HG02981 (cell line): ENCODE data around the gene FOXP1.

Experiments
- ATAC-seq: cut with Tn5 transposase; IDR thresholded peaks from one replicate; pipeline ENCODE4 v1.9.1; 2021; ENCODE audit warnings: mild to moderate bottlenecking, moderate library complexity; ENCODE audit not compliant: unreplicated experiment

FOXP1 gene

DNA sequence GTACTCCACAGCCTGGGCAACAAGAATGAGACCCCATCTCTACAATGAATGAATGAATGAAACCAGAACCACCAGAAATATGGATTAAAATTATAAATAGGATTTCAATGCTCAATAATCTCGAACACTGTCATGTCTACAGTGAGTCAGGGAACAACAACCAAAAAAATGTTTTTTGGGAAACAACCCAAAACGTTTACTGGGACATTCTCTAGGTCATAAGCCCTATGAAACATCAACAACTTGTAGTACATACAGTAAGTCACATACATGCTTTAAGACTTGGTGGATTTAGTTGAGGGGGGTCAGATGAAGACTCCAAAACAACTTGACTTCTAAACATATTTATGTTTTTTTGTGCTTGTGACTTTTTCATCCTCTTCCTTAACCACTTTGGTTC lies 511.2 kb downstream of the FOXP1 start:
- ATAC-seq, result no peak

DNA sequence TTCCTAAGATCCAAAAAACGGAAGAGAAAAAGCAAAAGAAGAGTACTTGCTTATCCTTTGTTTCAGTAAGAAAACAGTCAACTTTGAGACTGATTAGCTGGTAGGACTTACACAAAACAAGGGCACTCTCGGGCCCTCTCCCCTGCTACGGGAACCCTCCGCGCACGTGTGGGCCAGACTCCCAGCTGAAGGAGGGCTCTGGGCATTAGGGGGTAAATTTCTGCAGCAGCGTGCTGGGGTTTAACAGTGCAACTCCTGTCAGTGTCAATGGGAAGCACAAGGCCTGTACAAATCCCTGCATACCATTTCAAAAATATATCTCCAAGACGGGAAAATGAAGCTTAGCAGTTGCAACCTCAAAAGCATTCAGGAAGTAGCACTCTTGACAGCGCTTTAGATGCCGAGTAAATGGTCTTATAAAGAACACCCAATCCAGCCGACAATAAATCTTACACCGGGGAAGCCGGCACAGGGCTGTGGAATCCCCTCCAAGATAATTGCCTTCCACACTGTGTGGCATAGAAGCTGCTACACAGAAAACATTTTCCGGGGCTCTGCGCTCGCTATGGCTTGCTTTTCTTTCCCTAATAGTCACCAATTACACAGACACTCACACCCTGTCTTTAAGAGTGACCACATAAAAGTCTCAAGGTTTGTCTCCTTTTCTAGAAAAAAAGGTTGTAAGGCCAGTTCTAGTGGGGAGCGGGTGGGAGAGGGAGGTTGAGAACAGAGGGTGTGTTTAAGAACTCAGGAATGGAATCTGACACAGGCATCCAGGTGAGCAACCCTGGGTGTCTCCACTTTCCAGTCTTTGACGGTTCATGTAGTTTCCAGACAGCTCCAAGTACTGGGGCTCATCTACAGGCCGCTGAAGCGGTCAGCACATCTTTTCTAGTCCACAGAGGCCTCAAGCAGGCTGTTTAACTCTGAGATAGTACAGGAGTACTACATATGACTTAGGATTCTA lies 512.7 kb downstream of the FOXP1 start:
- no peak for ATAC-seq

DNA sequence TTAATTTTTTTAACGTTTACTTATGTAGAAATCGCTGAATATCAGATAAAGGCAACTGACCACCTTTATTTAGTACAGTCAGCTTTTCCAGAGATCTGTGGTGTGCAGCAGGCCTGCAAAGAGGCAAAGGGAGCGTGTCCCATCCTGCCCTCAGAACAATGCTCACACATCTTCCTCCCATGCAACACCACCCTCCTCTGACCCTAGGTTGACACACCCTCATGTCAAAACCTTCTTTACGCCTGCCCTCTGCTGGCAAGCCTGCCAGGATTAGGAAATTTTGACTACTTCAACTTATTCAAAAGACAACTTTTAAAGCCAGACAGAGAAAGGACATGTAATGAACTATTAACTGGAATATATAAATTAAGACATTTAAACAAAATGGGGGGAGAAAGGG lies 513.7 kb downstream of the FOXP1 start:
- ATAC-seq, result peak; percentile 40

DNA sequence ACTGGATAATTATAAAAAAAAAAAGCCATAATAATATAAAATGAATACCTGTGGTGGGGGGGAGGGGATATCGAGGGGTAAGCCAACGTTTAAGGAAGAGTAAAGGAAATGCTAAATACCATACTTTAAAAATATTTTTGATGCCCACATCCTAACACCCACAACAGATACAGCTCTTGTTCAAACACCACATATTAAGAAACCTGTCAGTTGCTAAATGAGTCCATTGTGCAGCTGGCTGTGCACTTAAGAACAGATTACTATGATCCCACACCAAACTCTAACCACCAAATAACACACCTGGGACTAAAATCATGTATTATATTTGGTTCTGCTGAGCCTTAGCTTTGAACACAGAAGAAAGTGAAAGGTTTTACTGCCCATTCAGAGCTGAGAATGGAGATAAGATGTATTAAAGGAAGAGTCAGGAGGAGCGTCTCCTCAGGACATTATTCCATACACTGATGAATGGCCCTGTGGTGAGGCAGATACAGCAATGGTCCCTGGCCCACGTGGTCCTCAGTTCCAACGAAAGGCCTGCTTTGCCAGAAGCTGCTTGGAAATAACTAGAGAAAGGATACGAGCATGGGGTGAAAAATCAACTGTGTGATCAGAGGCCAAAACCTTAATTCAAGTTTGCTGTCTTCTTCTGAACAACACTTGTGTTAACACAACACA lies 515.4 kb downstream of the FOXP1 start:
- ATAC-seq, result no peak

DNA sequence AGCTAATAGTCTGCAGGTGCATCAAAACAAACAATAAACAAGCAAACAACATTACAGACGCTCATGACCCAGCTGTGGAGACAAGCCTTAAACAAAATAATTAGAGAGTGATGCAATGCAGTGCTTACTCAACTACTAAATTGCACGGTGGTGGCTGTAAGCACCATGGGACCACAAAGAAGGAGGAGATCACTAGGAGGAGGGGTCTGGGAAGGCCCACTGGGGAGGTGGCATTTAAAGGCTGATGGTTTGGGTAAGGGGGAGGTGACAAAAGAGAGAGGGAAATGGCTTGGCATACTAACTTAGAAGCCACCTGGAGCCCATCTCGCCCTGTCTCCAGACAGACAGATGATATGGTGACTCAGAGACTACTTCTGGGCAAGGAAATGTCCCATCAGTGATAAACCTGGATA lies 516.7 kb downstream of the FOXP1 start:
- no peak for ATAC-seq

DNA sequence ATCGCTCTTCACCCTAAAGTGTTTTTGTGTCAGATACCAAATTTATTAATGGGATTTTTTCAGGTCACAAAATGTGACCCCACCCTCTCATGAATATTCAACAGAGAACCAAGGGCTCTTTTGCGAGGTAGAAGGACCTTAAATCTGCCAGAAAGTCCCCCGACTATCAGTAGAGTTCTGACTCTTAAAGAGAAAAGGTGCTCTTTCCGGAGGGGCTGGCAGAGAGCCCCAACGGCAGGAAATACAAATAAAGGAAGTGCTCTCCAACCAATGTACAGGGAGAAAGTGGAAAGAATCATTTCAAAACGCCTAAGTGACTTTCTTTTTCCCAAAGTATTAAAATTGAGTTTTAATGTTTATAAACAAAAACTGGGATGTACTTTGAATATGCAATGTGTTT lies 517.2 kb downstream of the FOXP1 start:
- no peak for ATAC-seq

DNA sequence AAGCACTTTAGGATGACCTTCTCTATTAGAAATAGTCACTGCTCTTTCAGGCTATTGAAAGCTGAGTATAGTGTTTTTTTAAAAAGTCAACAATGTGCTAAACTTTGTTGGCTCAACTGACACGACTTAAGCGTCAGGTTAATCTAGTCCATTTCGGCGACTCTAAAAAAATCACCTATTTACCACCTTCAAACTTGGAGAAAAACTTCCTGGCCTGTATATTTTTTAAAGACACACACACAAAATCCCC lies 517.8 kb downstream of the FOXP1 start:
- ATAC-seq, result no peak

DNA sequence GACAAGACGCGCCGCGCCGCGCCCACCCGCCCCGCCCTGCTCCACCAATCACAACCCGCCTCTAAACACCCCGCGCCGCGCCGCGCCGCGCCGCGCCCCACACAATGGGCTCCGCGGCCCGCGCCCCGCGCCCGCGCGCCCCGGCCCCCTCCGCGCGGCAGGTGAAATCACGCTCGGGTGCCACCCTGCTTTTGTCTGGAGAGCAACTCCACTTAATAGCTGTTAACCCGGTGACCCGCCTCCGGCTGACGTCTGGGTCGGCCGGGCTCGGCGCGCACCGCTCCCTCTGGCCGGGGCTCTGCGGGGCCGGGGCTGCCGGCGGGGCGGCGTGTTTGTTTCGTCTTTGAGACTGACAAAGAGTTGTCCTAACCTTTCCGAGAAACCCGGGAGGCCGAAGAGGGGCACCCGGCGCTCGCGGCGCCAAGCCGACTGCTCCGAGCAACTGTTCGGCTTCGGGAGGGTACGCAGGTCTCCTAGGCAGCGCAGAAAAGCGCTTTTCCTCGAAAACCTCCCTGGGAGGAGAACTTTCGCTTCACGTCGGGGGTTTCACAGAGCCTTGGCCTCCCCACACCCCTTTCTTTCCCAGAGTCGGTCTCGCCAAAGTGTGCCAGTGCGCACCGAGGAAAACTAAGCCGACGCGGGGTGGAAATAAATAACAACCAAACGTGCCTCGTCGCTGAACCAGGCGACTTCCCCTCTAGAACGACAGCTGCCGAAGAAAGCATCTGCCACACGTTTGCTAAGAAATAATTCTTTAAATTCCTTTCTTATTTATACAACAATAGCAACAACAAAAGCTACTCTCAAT lies 518.4 kb downstream of the FOXP1 start:
- ATAC-seq, result peak; percentile 19

DNA sequence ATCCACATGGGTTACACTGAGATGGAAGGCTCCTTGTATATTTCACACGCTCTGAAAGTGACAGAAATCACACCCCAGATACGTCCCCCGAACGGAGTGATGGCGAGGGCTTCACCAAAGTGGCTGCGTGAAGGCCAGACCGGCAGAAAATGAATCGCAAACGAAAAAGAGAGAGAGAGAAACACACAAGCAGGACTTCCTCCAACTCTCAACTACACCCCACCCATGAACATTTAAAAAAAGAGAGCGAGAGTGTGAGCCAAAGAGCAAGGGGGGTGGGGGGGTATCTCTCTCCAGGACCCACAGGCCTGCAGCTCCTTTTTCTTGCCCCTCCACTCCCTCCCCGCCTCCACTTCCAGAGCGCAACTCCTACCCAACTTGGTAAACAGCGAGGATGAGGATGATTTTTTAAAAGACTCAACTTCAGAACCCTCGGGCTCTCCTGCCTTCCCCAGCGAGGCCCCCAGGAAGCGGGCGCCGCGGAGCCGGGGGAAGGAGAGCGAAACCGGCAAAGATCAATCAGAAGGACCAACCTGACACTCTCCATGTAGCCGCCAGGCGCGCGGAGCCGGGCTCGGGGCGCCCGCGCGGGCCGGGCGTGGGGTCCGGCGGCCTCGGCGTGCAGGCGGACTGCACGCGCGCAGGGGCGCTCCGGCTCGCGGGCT lies 519.1 kb downstream of the FOXP1 start:
- ATAC-seq, result peak; percentile 31

DNA sequence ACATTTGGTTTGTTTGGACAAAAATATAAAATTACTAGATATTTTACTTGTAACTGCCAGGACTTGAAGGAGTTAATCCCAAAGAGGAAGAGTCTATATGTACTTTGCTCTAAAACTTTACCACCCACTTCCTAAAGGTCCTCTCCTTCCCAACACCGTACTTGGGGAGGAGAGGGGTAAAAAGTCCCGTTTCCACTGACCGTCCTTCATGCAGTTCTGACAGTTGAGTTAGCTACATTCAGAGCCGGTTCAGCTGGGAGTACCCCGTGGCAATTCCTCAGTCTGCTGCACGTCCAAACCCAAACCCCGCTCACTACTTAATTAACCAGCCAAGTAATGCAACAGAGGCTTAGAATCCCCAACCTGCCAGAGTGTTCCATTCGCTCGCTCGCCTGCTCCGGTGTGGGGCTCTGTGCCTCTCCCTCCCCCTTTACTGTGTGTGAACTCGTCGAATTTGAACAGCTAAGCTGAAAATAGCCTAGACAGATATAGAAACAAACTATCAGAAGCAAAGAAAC lies 519.7 kb downstream of the FOXP1 start:
- peak; percentile 35 for ATAC-seq

DNA sequence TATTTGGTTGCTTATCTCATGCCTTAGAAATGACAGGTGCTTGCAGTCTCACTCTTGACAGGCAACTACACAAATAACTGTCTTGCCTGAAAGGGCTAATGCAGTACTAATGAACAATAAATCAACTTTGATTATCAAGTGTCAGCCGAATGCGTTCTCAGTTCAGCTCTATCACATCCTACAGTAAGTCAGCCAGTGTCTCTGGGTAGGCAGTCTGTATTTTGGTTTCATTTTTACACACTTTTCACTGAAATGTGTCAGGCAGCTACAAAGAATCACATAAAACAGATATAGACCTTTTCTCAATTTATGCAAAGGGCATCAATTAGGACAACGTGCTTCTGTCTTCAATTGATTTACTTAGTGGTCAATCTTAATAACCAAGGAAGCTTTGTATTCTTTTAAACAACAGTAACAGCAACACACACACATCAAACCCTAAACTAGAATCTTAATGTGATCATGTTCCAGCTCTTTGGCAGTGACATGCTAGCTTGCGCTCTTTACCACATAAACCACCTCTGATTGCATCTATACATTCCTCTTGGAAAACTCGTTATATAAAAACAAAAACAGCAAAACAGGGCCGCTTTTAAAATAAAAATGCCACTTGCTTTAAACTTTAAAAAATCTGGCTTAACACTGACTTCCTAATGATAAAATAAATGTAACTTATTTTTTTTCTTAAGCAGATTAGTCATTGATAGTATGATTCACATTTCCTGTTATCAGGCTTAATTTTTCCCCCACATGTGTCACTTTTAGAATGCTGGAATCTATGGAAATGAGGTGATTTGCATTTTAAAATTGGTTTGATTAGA lies 520.4 kb downstream of the FOXP1 start:
- ATAC-seq, result peak; percentile 52

DNA sequence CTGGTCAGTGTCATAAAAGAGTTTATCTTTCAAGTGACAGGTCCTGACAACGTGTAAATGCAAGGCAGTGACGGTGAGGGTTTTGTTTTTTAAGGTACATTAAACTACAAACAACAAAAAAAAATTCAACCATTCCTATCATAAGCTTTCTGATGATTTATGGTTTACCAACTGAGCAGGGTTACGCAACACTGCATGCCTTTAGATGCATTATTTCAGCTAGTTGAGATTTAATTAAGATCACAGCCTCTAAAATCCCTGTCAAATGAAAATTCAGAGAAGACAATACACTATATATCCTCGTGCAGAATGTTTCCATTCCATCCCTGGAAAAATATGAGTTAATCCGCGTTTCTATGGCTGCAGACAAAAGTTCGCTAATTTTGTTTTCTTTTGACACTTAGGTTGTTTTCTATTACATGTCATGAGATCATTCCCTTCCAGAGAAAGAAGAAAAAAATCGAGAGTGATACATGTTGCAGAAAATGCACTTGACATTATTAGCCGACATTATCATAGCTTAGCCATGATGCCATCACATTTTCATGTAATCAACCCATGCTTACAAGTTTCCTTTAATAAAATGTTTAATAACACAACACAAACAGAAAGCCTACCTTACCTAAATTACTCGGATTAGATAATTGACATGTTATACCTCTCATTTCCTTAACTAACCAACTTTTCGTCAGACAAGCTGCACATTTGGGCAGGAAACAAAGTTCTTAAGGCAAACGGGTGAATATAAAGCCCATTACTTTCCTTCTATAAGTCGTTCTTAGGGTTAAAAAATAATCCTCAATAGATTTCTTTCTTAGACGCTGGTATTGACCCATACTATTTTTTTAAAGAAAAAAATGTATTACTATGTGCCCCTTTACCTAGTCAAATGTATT lies 521.2 kb downstream of the FOXP1 start:
- no peak for ATAC-seq

DNA sequence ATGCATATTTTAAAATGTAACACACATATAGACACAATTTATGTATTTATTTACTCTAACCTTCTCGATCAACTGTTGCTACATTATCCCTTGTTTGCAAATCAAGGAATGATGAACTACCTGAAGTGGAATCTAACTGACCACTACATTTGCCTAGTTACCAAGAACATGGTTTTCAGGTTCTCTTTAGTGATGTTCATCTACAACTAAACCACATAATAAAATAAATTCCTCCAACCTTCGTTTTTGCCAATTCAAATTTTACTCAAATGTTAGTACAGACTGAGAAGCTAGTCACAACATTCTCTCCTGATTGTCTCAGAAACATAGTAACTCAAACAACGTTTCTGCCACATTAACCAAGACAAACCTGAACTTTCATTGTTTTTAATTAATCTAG lies 521.9 kb downstream of the FOXP1 start:
- ATAC-seq, result no peak

DNA sequence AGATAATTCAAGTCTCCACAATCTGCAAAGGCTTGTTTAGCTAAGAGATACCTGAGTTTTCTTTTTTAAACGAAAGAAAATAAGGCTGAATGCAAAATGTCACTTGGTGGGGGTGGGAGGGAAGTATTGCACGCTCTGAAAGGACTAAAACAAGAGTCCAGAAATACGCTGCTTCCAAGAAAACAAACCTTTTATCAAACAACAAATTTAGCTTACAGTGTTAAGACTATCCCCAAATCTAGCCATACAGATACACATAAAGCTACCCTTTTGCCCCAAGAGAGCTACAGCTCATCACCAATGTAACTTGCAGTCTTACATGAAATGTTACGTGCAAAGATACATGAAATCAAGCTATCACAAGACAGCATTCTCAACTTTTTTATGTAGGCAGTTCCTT lies 522.5 kb downstream of the FOXP1 start:
- ATAC-seq, result no peak

DNA sequence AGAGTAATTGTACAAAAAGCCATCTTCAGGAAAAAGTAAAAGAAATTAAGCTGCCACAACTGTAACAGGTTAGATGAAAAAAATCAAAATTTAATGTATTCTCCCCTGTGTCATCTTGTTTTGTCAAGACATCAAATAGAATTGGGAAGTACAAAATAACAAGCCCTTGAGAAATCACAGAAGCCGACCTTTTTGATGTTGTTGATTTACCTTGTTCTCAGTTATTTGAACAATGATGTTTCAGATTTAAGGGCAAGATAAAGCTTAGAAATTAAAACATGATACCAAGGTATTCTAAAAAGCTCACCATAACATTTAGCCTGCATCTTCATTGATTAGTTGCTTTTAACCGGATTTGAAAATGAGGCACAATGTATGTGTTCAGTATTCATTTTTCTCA lies 523.0 kb downstream of the FOXP1 start:
- no peak for ATAC-seq

DNA sequence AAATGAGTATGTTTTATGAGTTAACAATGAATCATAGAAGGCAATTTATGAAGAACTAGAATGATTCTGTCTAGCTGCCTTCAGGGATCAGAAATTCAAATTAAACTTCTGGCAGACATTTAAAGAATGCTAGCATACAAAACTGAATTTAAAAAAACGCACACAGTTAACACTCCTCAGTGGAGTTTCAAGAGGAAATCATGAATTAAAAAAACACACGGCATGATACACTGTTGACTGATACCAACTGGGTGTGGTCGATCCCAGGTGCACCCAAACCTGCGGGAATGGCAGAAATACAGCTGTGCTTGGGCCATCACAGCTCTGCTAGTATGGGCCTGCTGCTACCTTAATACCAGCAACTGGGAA lies 526.0 kb downstream of the FOXP1 start:
- no peak for ATAC-seq

DNA sequence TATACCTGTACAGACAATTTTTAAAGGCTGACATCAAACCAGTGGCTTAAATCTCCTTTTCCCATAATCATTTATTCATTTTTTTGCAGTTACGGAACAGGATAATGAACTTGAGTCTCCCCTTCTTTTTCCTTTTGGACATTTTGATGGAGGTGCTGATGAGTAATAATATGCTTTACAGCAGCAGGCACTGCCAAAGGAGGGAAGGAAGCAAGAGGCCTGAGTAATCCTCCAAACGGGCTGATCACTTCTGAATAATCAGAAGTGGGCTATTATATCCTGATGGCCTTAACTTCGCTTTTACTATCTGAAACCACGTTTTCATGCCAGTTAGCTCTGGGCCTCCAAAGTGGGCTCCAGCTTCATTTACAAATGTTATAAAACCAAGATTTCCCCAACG lies 527.2 kb downstream of the FOXP1 start:
- no peak for ATAC-seq

DNA sequence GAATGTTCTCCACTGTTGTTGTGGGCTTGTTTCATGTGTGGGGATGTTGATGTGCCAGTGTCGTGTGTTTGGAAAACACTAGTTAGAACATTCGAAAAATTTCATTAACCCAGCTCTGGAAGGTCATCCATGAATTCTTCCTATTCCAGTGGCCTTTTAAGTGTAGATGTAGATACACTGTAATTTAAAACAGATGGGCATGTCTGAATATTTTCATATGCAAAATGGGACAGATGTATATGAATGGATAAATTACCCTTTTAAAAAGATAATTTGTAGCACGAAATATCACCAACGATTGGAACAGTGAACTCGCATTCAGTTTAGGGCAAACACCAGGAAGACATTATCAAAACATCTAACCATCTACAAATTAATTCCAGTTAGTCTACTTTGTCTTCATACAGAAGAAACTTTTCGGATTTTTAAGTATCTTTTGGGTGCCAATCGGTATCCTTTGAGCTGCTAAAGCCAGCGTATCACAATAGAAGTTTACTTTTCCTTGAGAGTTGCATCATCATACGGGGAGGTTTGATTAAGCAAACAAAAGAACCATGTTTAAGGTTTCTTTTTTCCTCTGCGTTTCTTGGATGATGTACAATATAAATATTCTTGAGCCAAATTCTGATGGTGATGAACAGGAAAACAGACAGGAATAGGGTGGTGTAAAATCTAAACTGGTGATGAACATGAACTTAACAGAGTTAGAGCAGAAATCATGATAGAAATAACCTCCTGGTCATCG lies 528.1 kb downstream of the FOXP1 start:
- ATAC-seq, result no peak
